DMS 273 (cell line): Measurements from ENCODE around the gene LRRC46.

ENCODE experiments used
- DNase-seq: peaks from one replicate; lab custom pipeline; 2025; ENCODE audit not compliant: unreplicated experiment; lab: John Stamatoyannopoulos, UW

Gene LRRC46

DNA sequence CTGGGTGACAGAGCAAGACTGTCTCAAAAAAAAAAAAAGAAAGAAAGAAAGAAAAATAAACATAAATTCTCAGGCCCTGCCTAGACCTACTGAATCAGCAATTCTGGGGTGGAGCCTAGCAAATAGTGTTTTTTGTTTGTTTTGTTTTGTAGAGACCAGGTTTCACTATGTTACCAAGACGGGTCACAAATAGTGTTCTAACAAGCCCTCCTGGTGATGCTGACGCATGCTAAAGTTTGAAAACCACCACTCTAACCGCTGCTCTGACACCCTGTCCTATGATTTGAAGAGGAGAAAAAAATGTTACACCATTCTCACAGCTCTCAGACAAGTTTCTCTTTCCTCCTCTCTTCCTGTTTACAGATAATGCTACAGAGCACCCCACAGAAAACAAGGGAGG, 1.6 kb upstream of the LRRC46 start:
- DNase-seq, result no peak

- DNase-seq, result no peak
Measured at GRCh38 chr17:47830396-47831002, 971 bp upstream of the LRRC46 start.

- DNase-seq, result no peak
Measured at GRCh38 chr17:47831934-47832327, 461 bp downstream of the LRRC46 start.

DNA sequence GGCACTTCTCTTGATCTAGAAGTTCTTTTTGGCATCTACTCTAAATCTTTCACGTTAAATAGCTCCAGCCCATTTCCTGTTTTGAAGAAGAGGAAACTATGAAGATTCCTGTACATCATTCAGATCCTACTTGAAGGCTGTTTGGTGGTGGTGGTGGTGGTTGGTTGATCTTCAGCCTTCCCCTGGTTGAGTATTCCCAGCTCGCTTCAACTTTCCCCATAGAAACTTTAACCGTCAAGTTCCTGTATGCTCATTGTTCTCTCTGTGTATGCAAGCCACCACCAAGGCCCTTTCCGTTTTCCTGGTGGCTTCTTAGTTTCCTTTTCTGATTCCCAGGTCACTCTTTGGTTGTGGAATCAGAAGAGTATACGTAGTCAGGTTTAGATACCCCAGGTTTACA, 3.3 kb downstream of the LRRC46 start:
- DNase-seq, result no peak

DNA sequence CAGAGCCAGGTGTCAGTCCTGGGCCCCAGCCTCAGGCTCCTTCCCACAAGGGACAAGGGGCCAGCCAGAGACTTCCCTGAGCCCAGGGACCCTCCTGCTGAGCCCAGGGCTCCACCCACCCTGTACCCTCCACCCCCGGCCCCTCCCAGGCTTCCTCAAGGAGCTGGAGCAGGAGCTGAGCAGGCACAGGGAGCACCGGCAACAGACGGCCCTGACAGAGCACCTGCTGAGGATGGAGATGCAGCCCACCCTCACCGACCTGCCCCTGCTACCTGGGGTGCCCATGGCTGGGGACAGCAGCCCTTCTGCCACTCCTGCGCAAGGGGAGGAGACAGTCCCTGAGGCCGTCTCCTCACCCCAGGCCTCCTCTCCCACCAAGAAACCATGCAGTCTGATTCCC, 5.1 kb downstream of the LRRC46 start:
- no peak for DNase-seq

- DNase-seq, result no peak
Measured at GRCh38 chr17:47837401-47838039, 6.0 kb downstream of the LRRC46 start.

- no peak for DNase-seq
Measured at GRCh38 chr17:47838636-47839035, 7.2 kb downstream of the LRRC46 start.

- no peak for DNase-seq
Measured at GRCh38 chr17:47839071-47839470, 7.6 kb downstream of the LRRC46 start.

DNA sequence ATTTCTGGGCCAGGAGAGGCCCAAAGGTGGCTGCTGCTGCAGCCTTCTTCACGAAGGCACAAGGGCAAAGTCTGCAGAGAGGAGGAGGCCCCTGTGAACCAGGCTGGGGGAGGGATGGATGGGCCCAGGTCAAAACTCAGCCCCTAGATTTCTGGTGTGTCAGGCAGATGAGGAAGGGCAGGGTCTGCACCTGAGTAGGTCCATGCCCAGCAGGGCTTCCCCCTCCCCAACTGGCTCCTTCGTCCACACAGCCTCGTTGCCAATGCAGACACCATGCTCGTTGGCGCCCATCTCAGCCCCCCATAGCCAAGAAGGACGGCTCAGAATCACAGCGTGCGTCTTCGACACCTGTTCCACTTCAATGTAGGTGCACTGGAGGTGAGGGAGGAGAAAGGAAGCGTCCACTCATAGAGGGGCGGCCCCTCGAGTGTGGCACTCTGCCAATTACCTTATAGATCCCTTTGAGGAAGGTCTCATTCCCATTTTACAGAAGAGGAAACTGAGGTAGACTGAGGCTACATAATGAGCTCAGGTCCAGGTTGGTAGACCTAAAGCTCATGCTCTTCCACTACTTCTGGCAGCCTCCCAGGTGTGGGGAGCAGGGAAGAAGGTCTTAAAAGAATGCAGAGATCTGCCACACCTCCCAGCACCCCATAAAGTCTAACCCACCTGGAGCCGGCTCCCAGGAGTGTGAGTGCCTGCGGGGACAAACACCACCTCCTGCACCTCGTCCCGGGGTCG, 8.7 kb downstream of the LRRC46 start:
- DNase-seq, result peak; percentile 58

- DNase-seq, result peak; percentile 94
Measured at GRCh38 chr17:47840742-47841487, 9.4 kb downstream of the LRRC46 start, which contains the start of gene SCRN2. TSS of gene SCRN2 (minus strand) at chr17:47841273. CDS start at chr17:47840843, 430 bp downstream.

DNA sequence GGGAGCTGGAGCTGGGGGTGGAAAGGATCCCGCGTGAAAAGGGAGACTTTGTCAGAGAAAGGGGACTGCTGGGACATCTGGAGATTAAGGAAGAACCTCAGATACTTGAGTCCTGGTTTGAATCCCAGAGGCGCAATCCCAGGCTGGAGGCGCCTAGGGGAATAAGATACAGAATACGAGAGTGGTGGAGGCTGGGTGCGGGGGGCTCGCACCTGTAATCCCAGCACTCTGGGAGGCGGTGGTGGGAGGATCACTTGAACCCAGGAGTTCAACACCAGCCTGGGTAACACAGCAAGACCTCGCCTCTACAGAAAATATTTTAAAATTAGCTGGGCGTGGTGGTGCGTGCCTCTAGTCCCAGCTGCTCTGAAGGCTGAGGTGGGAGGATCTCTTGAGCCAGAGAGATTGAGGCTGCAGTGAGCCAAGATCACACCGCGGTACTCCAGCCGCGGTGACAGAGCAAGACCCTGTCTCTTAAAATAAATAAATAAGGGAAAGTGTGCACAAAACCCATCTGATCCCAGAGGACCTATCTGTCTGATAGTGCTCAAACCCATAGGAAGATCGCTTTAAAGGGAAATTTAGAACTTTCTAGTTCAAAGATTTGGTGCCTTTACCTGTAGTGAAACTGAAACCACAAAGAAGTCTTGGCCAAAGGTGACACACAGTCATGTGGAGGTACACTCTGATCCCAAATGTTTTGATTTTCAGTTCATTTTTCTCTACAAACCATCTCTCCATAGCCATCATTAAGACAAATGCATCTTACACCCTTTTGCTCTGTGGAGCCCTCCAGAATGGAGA, 10.2 kb downstream of the LRRC46 start:
- DNase-seq, result no peak

GRCh38 chr17:47843391-47843730, 11.9 kb downstream of the LRRC46 start:
- no peak for DNase-seq

DNA sequence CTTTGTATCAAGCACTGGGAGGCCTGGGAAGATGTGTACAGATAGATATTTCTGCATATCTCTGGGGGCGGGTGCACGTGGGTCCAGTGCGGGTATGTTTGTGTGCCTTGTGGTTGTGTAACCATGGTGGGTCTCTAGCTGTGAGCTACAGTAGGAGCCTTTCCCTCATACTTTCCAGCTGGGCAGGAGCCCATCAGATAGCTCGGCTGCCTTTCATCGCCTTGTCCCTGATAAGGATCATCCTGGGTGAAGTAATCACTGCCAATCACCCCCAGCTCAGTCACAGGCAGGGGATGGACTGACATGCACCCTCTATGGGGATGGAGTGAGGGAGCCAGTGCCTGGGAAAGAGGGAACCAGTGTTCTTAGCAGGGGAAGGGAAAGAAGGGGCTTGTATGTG, 12.8 kb downstream of the LRRC46 start:
- no peak for DNase-seq

GRCh38 chr17:47844814-47845715, 13.6 kb downstream of the LRRC46 start:
- DNase-seq, result peak; percentile 62

DNA sequence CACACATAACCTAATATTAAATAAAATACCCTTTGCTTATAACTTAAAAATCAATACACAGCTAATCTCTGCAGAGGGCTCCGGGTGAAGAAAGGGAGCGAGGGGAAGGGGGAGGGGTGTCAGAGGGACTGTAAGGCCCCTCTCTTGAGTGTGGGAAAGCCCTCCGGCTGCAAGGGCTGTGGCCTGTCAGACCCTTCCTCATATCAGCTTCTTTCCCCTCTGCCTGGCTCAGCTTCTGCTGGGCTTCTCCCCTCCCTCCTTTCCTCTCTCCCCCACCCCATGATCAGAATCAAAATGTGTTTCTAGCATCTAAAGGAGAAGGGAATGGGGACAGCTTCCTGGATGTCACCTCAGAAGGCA, 14.2 kb downstream of the LRRC46 start:
- no peak for DNase-seq

GRCh38 chr17:47846716-47847340, 15.4 kb downstream of the LRRC46 start:
- peak; percentile 29 for DNase-seq

GRCh38 chr17:47847341-47848197, 16.1 kb downstream of the LRRC46 start:
- DNase-seq, result no peak

DNA sequence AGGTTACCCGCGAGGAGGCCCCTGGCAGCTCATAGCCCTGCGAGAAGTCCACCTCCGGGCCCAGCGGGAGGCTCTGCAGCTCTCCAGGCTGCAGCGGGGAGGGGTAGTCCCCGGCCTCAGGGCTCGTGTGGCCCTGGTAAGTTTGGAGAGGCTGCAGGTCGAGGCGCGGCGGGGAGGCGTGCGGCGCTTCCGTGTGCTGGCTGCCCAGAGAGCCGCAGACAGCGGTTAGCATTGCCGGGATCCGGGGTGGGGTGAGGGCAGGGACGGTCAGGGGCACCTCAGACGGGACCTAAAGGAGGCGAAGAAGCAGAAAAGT, 16.7 kb downstream of the LRRC46 start:
- no peak for DNase-seq

- DNase-seq, result peak; percentile 58
Measured at GRCh38 chr17:47850373-47850691, 18.9 kb downstream of the LRRC46 start.
